Heart left ventricle (tissue), 13 donors: ENCODE results near the gene LSM12.

Source experiments
- CTCF ChIP-seq, 12 donors: fragments of 200-600 bp; sonication (generic) in 4 of 12; IDR thresholded peaks; one replicate each; pipeline versions ENCODE4 v1.5.0 to v1.8.0; 2018 to 2022; ENCODE audit warnings: antibody characterized with exemption in 12 of 12, mild to moderate bottlenecking in 5 of 12
- POLR2A ChIP-seq, 2 donors: fragments of 450-650 bp; IDR thresholded peaks; one replicate each; pipeline ENCODE4 v1.6.1; 2017; ENCODE audit warnings: antibody characterized with exemption in 2 of 2, mild to moderate bottlenecking in 2 of 2, moderate library complexity in 2 of 2
- donor health status: ischemic (EF 13 %, LVEDD 7.1; RV severe dilation, severe dysfunction).
- donor health status: DM: no; HTN: yes; CAD: no.
- donor health status: DM: no; HTN: no; CAD: no.
- donor health status: ischemic (EF 25% LVEDD 6.9; RV normal size, moderate dysfunction).
- donor health status: ischemic (EF 25% LVEDD 5.7; RV mildly dilated, moderate dysfunction).
- donor health status: ischemic (EF 35%, LVEDD 5.7; RV mildly dilated, moderate dysfunction).
- donor health status: nonischemic (EF 11% LVEDD 7.7; RV severe dilation, severe dysfunction).
- donor health status: DM: yes; HTN: yes; CAD: no.
- donor health status: PGD.
- donor health status: ischemic (EF 29% LVEDD 5.4; RV normal size, mild dysfunction).
- donor health status: nonischemic (EF 23%, LVEDD 6.1; RV moderate dilation, normal function).

GRCh38 chr17:44033861-44034408 is 32.5 kb downstream of the LSM12 start:
- no peak for TF ChIP-seq CTCF (IDR thresholded peaks at IDR 0.05)
- TF ChIP-seq POLR2A (IDR thresholded peaks at IDR 0.05) = no peak
